SK-N-SH (cell line): ENCODE data around the gene TTC31. TPM values are rescaled to one million over a fixed set of nuclear protein-coding genes. Genes with fewer than 3 reads are reported as not detected.
A peak's percentile ranks its signal among the peaks of the same experiment; 100 is the strongest.

Experiments used
- CTCF ChIA-PET: fragments of 300-600, 350-600 bp; formaldehyde crosslinking; extraction: SDS; loops from one replicate; lab custom pipeline; 2021; lab: Yijun Ruan, JAX
- POLR2A ChIA-PET: fragments of 350-600 bp; sonication (Branson Sonifier 250); formaldehyde crosslinking; extraction: SDS; loops from one replicate; lab custom pipeline; 2020; ENCODE audit warnings: antibody characterized with exemption, inconsistent platforms; lab: Yijun Ruan, JAX
- DNase-seq: peaks from one replicate; pipeline ENCODE4 v3.0.0; 2012
- H2AFZ ChIP-seq: fragments of 200-600 bp; sonication (generic); 2 replicates; pipeline ENCODE4 v1.8.1; 2016; ENCODE audit warnings: antibody characterized with exemption, mild to moderate bottlenecking, low read depth
- H3F3A ChIP-seq: fragments of 200-600 bp; sonication (generic); replicated peaks from 2 replicates; pipeline ENCODE3; 2016; ENCODE audit warnings: antibody characterized with exemption, mild to moderate bottlenecking; ENCODE audit not compliant: insufficient read depth
- H3K27ac ChIP-seq, 2 experiments: fragments of 200-500 bp in 1 of 2; fragments of 200-600 bp in 1 of 2; sonication (Bioruptor generic) in 1 of 2; sonication (generic), shearing (Covaris generic) in 1 of 2; 2 replicates each; pipeline versions ENCODE4 v1.5.1 to v1.6.1; 2014 to 2016; ENCODE audit warnings: low read depth in 2 of 2, inconsistent platforms in 1 of 2, low read length in 1 of 2, mild to moderate bottlenecking in 1 of 2, mixed read lengths in 1 of 2
- H3K27me3 ChIP-seq: fragments of 200-600 bp; sonication (generic), shearing (Covaris generic); 2 replicates; pipeline ENCODE4 v1.6.1; 2016; ENCODE audit warnings: mixed run types; ENCODE audit not compliant: insufficient read depth
- H3K36me3 ChIP-seq, 2 experiments: fragments of 200-500 bp in 1 of 2; fragments of 200-600 bp in 1 of 2; sonication (Bioruptor generic) in 1 of 2; sonication (generic) in 1 of 2; replicated peaks in 1 of 2; 2 replicates each; pipeline versions ENCODE3 to v1.5.1; 2014 to 2016; ENCODE audit warnings: low read length in 1 of 2, mild to moderate bottlenecking in 1 of 2; ENCODE audit not compliant: insufficient read depth in 2 of 2, control insufficient read depth in 1 of 2
- H3K4me1 ChIP-seq, 2 experiments: fragments of 200-500 bp in 1 of 2; fragments of 200-600 bp in 1 of 2; sonication (Bioruptor generic) in 1 of 2; sonication (generic), shearing (Covaris generic) in 1 of 2; 2 replicates each; pipeline versions ENCODE4 v1.5.1 to v1.6.1; 2014 to 2016; ENCODE audit warnings: low read depth in 1 of 2, low read length in 1 of 2, mixed run types in 1 of 2; ENCODE audit not compliant: insufficient read depth in 2 of 2, control insufficient read depth in 1 of 2
- H3K4me2 ChIP-seq: fragments of 200-600 bp; sonication (generic), shearing (Covaris generic); 2 replicates; pipeline ENCODE4 v1.6.1; 2017; ENCODE audit warnings: mixed run types
- H3K4me3 ChIP-seq, 2 experiments: fragments of 200-500 bp in 1 of 2; fragments of 200-600 bp in 1 of 2; sonication (Bioruptor generic) in 1 of 2; sonication (generic), shearing (Covaris generic) in 1 of 2; 2 replicates each; pipeline versions ENCODE4 v1.5.1 to v1.8.1; 2014 to 2016; ENCODE audit warnings: low read depth in 2 of 2, inconsistent platforms in 1 of 2, low read length in 1 of 2, mild to moderate bottlenecking in 1 of 2, mixed read lengths in 1 of 2, moderate library complexity in 1 of 2
- H3K79me2 ChIP-seq: fragments of 200-600 bp; sonication (generic); 2 replicates; pipeline ENCODE4 v1.8.1; 2017; ENCODE audit warnings: mild to moderate bottlenecking; ENCODE audit not compliant: insufficient read depth
- H3K9ac ChIP-seq: fragments of 200-600 bp; sonication (generic); 2 replicates; pipeline ENCODE4 v1.6.1; 2017; ENCODE audit warnings: mixed run types
- H3K9me2 ChIP-seq: fragments of 200-600 bp; sonication (generic); 2 replicates; pipeline ENCODE4 v1.6.1; 2017; ENCODE audit warnings: mixed run types
- H3K9me3 ChIP-seq: fragments of 200-600 bp; sonication (generic); 2 replicates; pipeline ENCODE4 v1.6.1; 2017; ENCODE audit warnings: mixed run types, mild to moderate bottlenecking, moderate library complexity
- H4K20me1 ChIP-seq: fragments of 200-600 bp; sonication (generic); 2 replicates; pipeline ENCODE4 v1.6.1; 2017; ENCODE audit warnings: mild to moderate bottlenecking, mixed run types; ENCODE audit not compliant: insufficient read depth
- CHD2 ChIP-seq: fragments of 150-350 bp; IDR thresholded peaks from 2 replicates; pipeline ENCODE4 v1.6.1; 2018; ENCODE audit warnings: low read length; ENCODE audit not compliant: partially characterized antibody
- CTCF ChIP-seq: fragments of 200-600 bp; sonication (generic); IDR thresholded peaks from 2 replicates; pipeline ENCODE4 v1.6.1; 2017; ENCODE audit warnings: antibody characterized with exemption, mild to moderate bottlenecking, moderate library complexity
- EP300 ChIP-seq, 2 experiments: IDR thresholded peaks; 2 replicates each; pipeline versions ENCODE4 v1.4.0 to v1.6.1; 2012; ENCODE audit warnings: borderline replicate concordance in 1 of 2, low read depth in 1 of 2, low read length in 1 of 2
- EZH2phosphoT487 ChIP-seq: fragments of 200-600 bp; sonication (generic); IDR thresholded peaks from 2 replicates; pipeline ENCODE4 v1.6.1; 2017; ENCODE audit warnings: low read depth, mixed run types, mild to moderate bottlenecking, antibody characterized with exemption, moderate library complexity, borderline replicate concordance
- FOSL2 ChIP-seq: IDR thresholded peaks from 2 replicates; pipeline ENCODE4 v1.4.0; 2012; ENCODE audit warnings: low read depth, mild to moderate bottlenecking, moderate library complexity, borderline replicate concordance
- GABPA ChIP-seq: IDR thresholded peaks from 2 replicates; pipeline ENCODE4 v1.4.0; 2012; ENCODE audit warnings: low read depth, mild to moderate bottlenecking
- MXI1 ChIP-seq: IDR thresholded peaks from 2 replicates; pipeline ENCODE4 v1.6.1; 2012; ENCODE audit warnings: mild to moderate bottlenecking, low read depth, low read length, improper control_type of control experiment
- NFIC ChIP-seq: IDR thresholded peaks from 2 replicates; pipeline ENCODE4 v1.4.0; 2012; ENCODE audit warnings: borderline replicate concordance
- NRF1 ChIP-seq: IDR thresholded peaks from 2 replicates; pipeline ENCODE4 v1.6.1; 2012; ENCODE audit warnings: low read depth, mild to moderate bottlenecking, low read length
- PBX3 ChIP-seq: IDR thresholded peaks from 2 replicates; pipeline ENCODE4; 2012
- RAD21 ChIP-seq: IDR thresholded peaks from 2 replicates; pipeline ENCODE4 v1.6.1; 2012; ENCODE audit warnings: mild to moderate bottlenecking, low read length
- RCOR1 ChIP-seq: fragments of 150-350 bp; IDR thresholded peaks from 2 replicates; pipeline ENCODE4 v1.6.1; 2017; ENCODE audit warnings: antibody characterized with exemption, low read length
- REST ChIP-seq: IDR thresholded peaks from 2 replicates; pipeline ENCODE4 v1.6.1; 2012; ENCODE audit warnings: mild to moderate bottlenecking, low read depth, low read length, moderate library complexity
- USF2 ChIP-seq: fragments of 150-350 bp; IDR thresholded peaks from 2 replicates; pipeline ENCODE4 v1.6.1; 2017; ENCODE audit warnings: antibody characterized with exemption, low read length, low read depth, borderline replicate concordance
- WGBS: methylation state at CpG from one replicate; pipeline ENCODE4 v1.1.6; 2017; ENCODE audit warnings: low lambda C conversion rate; 5-methylcytosine and 5-hydroxymethylcytosine counted together
- polyA plus RNA-seq, 3 experiments: library from polyadenylated mRNA; depleted of rRNA; stranded (reverse); fragments of >200 nt; gene quantifications; 2 replicates each; pipeline ENCODE4 v1.2.3, GENCODE V29; 2012

Gene TTC31
- polyA plus RNA-seq, 1 of the 3 experiments (the other 2 are of a cell fraction) = 27.9 TPM

- peak; percentile 85 for TF ChIP-seq MXI1
Observed at GRCh38 chr2:74472086-74472944, 10.6 kb upstream of the TTC31 start, which contains the start of gene MRPL53 (continued).

GRCh38 chr2:74472945-74473258 is 10.0 kb upstream of the TTC31 start:
- H3K4me3 ChIP-seq = peak overlapping the region; percentile 68 to 74
- no peak for DNase-seq
- H3K4me1 ChIP-seq = peaks cover 6 to 7% of the 10 kb centered on the region in 2 experiments; a peak in 2 of 4 replicates
- peak overlapping the region; percentile 81 for H2AFZ ChIP-seq
- peaks cover 16% of the 10 kb centered on the region; the same call in 1 of the 2 replicates for H3K79me2 ChIP-seq
- no peaks in the 10 kb centered on the region for H3K9me3 ChIP-seq
- no peaks in the 10 kb centered on the region for H4K20me1 ChIP-seq
- CTCF ChIA-PET = interaction anchor here (0.9 to 3.9 kb wide), 5 partner anchors 9 to 114 kb away, joined by 3 to 28 read pairs (median 3); partner anchors contain the start of genes CCDC142 and TTC31
- no peaks in the 10 kb centered on the region for H3K9me2 ChIP-seq
- H3K36me3 ChIP-seq = peaks cover 22 to 32% of the 10 kb centered on the region in 2 experiments
- peak overlapping the region; percentile 72 for H3K9ac ChIP-seq
- no peaks in the 10 kb centered on the region for H3K27me3 ChIP-seq
- peak overlapping the region; percentile 78 to 94 for H3K27ac ChIP-seq
- WGBS = 19% methylated on average over 7 of the region's 7 CpGs
- peak overlapping the region; percentile 93 for H3K4me2 ChIP-seq
- POLR2A ChIA-PET = interaction anchor here (0.9 to 6.9 kb wide), 13 partner anchors 9 to 115 kb away, joined by 3 to 60 read pairs (median 6); partner anchors contain the start of genes AUP1, CCDC142, HTRA2 and INO80B
- TF ChIP-seq PBX3 (no peak), RAD21 (no peak), EP300 (IDR thresholded peaks at IDR 0.05; ENCODE audit: borderline replicate concordance in 1 of 2, low read depth in 1 of 2, low read length in 1 of 2) (no peak), REST (no peak), USF2 (no peak), NRF1 (no peak), FOSL2 (no peak), RCOR1 (no peak), CHD2 (no peak), EZH2phosphoT487 (no peak), CTCF (no peak), GABPA (no peak), NFIC (no peak)
- H3F3A ChIP-seq = peaks cover 33% of the 10 kb centered on the region
